ENCODE data around the gene SARS1. TPM values are rescaled to one million over a fixed set of nuclear protein-coding genes. Genes with fewer than 3 reads are reported as not detected.
A peak's percentile ranks its signal among the peaks of the same experiment; 100 is the strongest.

The SARS1 gene
- total RNA-seq, 2 experiments from 2014 or later, result 122 to 131 TPM

DNA sequence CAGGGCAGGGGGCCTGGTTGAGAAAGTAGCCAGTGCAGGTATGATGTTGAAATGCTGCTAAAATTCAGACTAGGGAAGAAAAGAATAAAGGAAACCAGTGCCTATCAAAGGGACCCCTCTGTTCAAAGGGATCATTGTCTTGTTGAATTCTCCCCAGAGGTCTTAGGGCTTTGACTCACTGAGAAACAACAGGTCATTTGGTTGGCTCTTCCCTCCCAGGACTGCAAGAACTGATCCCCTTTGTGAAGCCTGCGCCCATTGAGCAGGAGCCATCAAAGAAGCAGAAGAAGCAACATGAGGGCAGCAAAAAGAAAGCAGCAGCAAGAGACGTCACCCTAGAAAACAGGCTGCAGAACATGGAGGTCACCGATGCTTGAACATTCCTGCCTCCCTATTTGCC lies 23.8 kb downstream of the SARS1 start:
- CTCF ChIA-PET, result no interaction called here
- peaks cover 63% of the 10 kb centered on the region for H3K36me3 Mint-ChIP-seq (ENCODE audit: low read depth)

DNA sequence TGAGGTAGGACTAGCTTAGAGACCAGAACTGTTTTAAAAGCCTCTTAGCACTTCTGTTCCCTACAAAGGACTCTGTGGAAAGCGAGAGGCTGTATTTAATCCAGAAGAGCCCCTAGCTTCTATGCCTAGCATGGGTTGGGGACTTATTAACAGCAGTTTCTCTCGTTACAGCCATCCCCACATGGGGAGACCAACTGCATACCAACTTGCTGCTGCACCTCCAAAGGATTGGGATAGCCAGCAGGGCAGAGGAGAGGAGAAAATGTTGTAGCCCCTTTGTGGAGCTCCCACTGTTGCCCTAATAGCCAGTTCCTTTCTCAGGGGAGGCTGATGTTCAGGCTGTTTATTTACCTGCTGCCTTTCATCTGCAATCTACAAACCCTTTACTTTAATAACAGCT lies 24.7 kb downstream of the SARS1 start:
- intact Hi-C loops (cut with DNase I, micrococcal nuclease), result no loop called here
- POLR2A ChIA-PET, result interaction anchor here (1.2 kb wide), 1 partner anchor 295 kb away, joined by 3 read pairs; no protein-coding TSS in a partner anchor
- Mint-ChIP-seq H3K4me1 (ENCODE audit: low read depth) (peaks cover 33% of the 10 kb centered on the region), H3K4me3 (no peak overlapping the region), H3K9me3 (no peaks in the 10 kb centered on the region), H3K27me3 (no peaks in the 10 kb centered on the region), H3K36me3 (ENCODE audit: low read depth) (peaks cover 55% of the 10 kb centered on the region), H3K27ac (no peak overlapping the region)
- TF ChIP-seq, protein P1, sequence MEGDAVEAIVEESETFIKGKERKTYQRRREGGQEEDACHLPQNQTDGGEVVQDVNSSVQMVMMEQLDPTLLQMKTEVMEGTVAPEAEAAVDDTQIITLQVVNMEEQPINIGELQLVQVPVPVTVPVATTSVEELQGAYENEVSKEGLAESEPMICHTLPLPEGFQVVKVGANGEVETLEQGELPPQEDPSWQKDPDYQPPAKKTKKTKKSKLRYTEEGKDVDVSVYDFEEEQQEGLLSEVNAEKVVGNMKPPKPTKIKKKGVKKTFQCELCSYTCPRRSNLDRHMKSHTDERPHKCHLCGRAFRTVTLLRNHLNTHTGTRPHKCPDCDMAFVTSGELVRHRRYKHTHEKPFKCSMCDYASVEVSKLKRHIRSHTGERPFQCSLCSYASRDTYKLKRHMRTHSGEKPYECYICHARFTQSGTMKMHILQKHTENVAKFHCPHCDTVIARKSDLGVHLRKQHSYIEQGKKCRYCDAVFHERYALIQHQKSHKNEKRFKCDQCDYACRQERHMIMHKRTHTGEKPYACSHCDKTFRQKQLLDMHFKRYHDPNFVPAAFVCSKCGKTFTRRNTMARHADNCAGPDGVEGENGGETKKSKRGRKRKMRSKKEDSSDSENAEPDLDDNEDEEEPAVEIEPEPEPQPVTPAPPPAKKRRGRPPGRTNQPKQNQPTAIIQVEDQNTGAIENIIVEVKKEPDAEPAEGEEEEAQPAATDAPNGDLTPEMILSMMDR (IDR thresholded peaks at IDR 0.05), result no peak
- CTCF ChIA-PET, result no interaction called here
- Histone ChIP-seq H3K4me1 (ENCODE audit: insufficient read depth, low read length) (peaks cover 29% of the 10 kb centered on the region), H3K27me3 (ENCODE audit: control insufficient read depth in 1 of 2, insufficient read depth in 2 of 2, low read length in 2 of 2) (peaks cover 0 to 3% of the 10 kb centered on the region in 2 experiments), H3K36me3 (ENCODE audit: insufficient read depth, low read length) (peaks cover 51% of the 10 kb centered on the region), H3K4me3 (ENCODE audit: low read length) (no peak overlapping the region), H3K9me3 (ENCODE audit: control insufficient read depth in 1 of 2, insufficient read depth in 1 of 2, low read length in 2 of 2) (no peaks in the 10 kb centered on the region), H3K27ac (ENCODE audit: low read depth in 1 of 2, low read length in 2 of 2) (no peak overlapping the region)
- ATAC-seq (ENCODE audit: poor library complexity), result no peak
- DNase-seq, result peak in 1 of 14 experiments; percentile 27

More for the DNA sequence above, 23.8 kb downstream of the SARS1 start:
- peaks cover 0 to 2% of the 10 kb centered on the region in 2 experiments for H3K27me3 ChIP-seq (ENCODE audit: control insufficient read depth in 1 of 2, insufficient read depth in 2 of 2, low read length in 2 of 2)
- Mint-ChIP-seq H3K4me3 (no peak overlapping the region), H3K4me1 (ENCODE audit: low read depth) (peaks cover 30% of the 10 kb centered on the region), H3K27me3 (no peaks in the 10 kb centered on the region), H3K9me3 (no peaks in the 10 kb centered on the region), H3K27ac (no peak overlapping the region)
- no peak for ATAC-seq (ENCODE audit: poor library complexity)
- peaks cover 58% of the 10 kb centered on the region for H3K36me3 ChIP-seq (ENCODE audit: insufficient read depth, low read length)
- H3K4me3 ChIP-seq (ENCODE audit: low read length), result no peak overlapping the region
- H3K9me3 ChIP-seq (ENCODE audit: control insufficient read depth in 1 of 2, insufficient read depth in 1 of 2, low read length in 2 of 2), result no peaks in the 10 kb centered on the region
- peaks cover 27% of the 10 kb centered on the region for H3K4me1 ChIP-seq (ENCODE audit: insufficient read depth, low read length)
- no peak for DNase-seq
- POLR2A ChIA-PET, result no interaction called here
- H3K27ac ChIP-seq (ENCODE audit: low read depth in 1 of 2, low read length in 2 of 2), result no peak overlapping the region
- intact Hi-C loops (cut with DNase I, micrococcal nuclease), result no loop called here
- TF ChIP-seq, protein P1 (IDR thresholded peaks at IDR 0.05), result no peak

DNA sequence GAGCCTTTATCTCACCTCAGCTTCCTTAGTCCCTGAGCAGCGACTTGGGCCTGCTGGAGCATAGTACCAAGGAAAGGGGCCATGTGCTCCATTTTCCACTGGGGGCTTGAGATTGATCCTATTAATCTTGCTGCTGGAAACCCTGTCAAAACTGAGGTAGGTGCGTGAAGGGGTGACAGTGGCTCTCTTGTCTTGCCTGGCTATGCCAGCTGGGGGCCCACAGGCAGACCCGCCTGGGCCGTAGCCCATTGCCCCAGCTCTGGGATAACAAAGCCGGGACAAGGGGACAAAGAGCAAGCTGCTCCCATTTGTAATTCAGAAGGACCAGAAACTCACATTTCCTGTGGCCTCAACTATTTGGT lies 25.3 kb downstream of the SARS1 start:
- Mint-ChIP-seq H3K9me3 (no peaks in the 10 kb centered on the region), H3K4me1 (ENCODE audit: low read depth) (peaks cover 33% of the 10 kb centered on the region), H3K4me3 (no peak overlapping the region), H3K36me3 (ENCODE audit: low read depth) (peaks cover 55% of the 10 kb centered on the region), H3K27ac (peak overlapping the region; percentile 73), H3K27me3 (no peaks in the 10 kb centered on the region)
- peaks cover 51% of the 10 kb centered on the region for H3K36me3 ChIP-seq (ENCODE audit: insufficient read depth, low read length)
- H3K4me1 ChIP-seq (ENCODE audit: insufficient read depth, low read length), result peaks cover 29% of the 10 kb centered on the region
- peaks cover 0 to 3% of the 10 kb centered on the region in 2 experiments for H3K27me3 ChIP-seq (ENCODE audit: control insufficient read depth in 1 of 2, insufficient read depth in 2 of 2, low read length in 2 of 2)
- CTCF ChIA-PET, result no interaction called here
- DNase-seq (no peak), ATAC-seq (ENCODE audit: poor library complexity) (no peak)
- TF ChIP-seq, protein P1 (IDR thresholded peaks at IDR 0.05), result no peak
- H3K4me3 ChIP-seq (ENCODE audit: low read length), result no peak overlapping the region
- no peak overlapping the region for H3K27ac ChIP-seq (ENCODE audit: low read depth in 1 of 2, low read length in 2 of 2)
- intact Hi-C loops (cut with DNase I, micrococcal nuclease), result no loop called here
- POLR2A ChIA-PET, result interaction anchor here (1.2 to 2.8 kb wide), 3 partner anchors 14 to 294 kb away, joined by 3 to 15 read pairs (median 4); partner anchors contain the start of gene SARS1
- H3K9me3 ChIP-seq (ENCODE audit: control insufficient read depth in 1 of 2, insufficient read depth in 1 of 2, low read length in 2 of 2), result no peaks in the 10 kb centered on the region

All from CD4-positive, alpha-beta T cell (primary cell).